Measurements from ENCODE around the gene RABGAP1L. TPM values are rescaled to one million over a fixed set of nuclear protein-coding genes. Genes with fewer than 3 reads are reported as not detected.

The RABGAP1L gene
- total RNA-seq, 2 experiments from 2014 or later, result 38.2 to 44.2 TPM

GRCh38 chr1:174999216-174999935, 840.1 kb downstream of the RABGAP1L start:
- DNase-seq, result peak; percentile 98
- H3K4me3 Mint-ChIP-seq, result no peak overlapping the region
- ChIA-PET CTCF (interaction anchor here (0.6 to 6.1 kb wide), 39 partner anchors 8 to 745 kb away, joined by 3 to 57 read pairs (median 3); partner anchors contain the start of gene MRPS14), POLR2A (interaction anchor here (0.6 to 4.2 kb wide), 23 partner anchors 8 to 1131 kb away, joined by 3 to 69 read pairs (median 5); partner anchors contain the start of genes MRPS14 and ZBTB37)
- H3K27ac Mint-ChIP-seq, result no peak overlapping the region
- H3K4me1 Mint-ChIP-seq (ENCODE audit: low read depth), result peaks cover 42% of the 10 kb centered on the region
- peaks cover 36% of the 10 kb centered on the region for H3K36me3 Mint-ChIP-seq (ENCODE audit: low read depth)
- H3K27me3 Mint-ChIP-seq (ENCODE audit: low read depth), result no peaks in the 10 kb centered on the region
- ATAC-seq, result peak; percentile 81
- H3K9me3 Mint-ChIP-seq (ENCODE audit: insufficient read depth), result no peaks in the 10 kb centered on the region

GRCh38 chr1:174999936-175000696, 840.8 kb downstream of the RABGAP1L start, which contains the start of gene CACYBP:
Gene CACYBP (plus strand): TSS chr1:174999947. CDS start chr1:175000181, 234 bp downstream.
- peak; percentile 54 for DNase-seq
- no peak within 1 kb of the TSS for H3K27ac Mint-ChIP-seq
- H3K27me3 Mint-ChIP-seq (ENCODE audit: low read depth), result no peaks in the 10 kb centered on the region
- peak; percentile 73 for ATAC-seq
- H3K9me3 Mint-ChIP-seq (ENCODE audit: insufficient read depth), result no peaks in the 10 kb centered on the region
- ChIA-PET POLR2A (interaction anchor here (0.6 to 4.2 kb wide), 15 partner anchors 11 to 470 kb away, joined by 3 to 69 read pairs (median 7); partner anchors contain the start of gene MRPS14), CTCF (interaction anchor here (0.9 to 6.1 kb wide), 21 partner anchors 9 to 738 kb away, joined by 3 to 57 read pairs (median 5); partner anchors contain the start of gene MRPS14)
- no peak within 1 kb of the TSS for H3K4me3 Mint-ChIP-seq
- H3K4me1 Mint-ChIP-seq (ENCODE audit: low read depth), result peaks cover 47% of the 10 kb centered on the region
- H3K36me3 Mint-ChIP-seq (ENCODE audit: low read depth), result peaks cover 34% of the 10 kb centered on the region

GRCh38 chr1:175000697-175001187, 841.4 kb downstream of the RABGAP1L start:
- ChIA-PET CTCF (interaction anchor here (0.9 to 6.1 kb wide), 11 partner anchors 10 to 738 kb away, joined by 3 to 57 read pairs (median 5); partner anchors contain the start of gene MRPS14), POLR2A (interaction anchor here (0.6 to 4.2 kb wide), 12 partner anchors 11 to 471 kb away, joined by 3 to 69 read pairs (median 8); partner anchors contain the start of gene MRPS14)
- no peaks in the 10 kb centered on the region for H3K27me3 Mint-ChIP-seq (ENCODE audit: low read depth)
- H3K4me3 Mint-ChIP-seq, result no peak overlapping the region
- H3K4me1 Mint-ChIP-seq (ENCODE audit: low read depth), result peaks cover 52% of the 10 kb centered on the region
- H3K9me3 Mint-ChIP-seq (ENCODE audit: insufficient read depth), result no peaks in the 10 kb centered on the region
- H3K36me3 Mint-ChIP-seq (ENCODE audit: low read depth), result peaks cover 38% of the 10 kb centered on the region
- ATAC-seq (no peak), DNase-seq (no peak)
- H3K27ac Mint-ChIP-seq, result no peak overlapping the region

GRCh38 chr1:175002910-175003517, 843.7 kb downstream of the RABGAP1L start:
- H3K4me3 Mint-ChIP-seq, result no peak overlapping the region
- H3K9me3 Mint-ChIP-seq (ENCODE audit: insufficient read depth), result no peaks in the 10 kb centered on the region
- ATAC-seq, result no peak
- H3K4me1 Mint-ChIP-seq (ENCODE audit: low read depth), result peaks cover 41% of the 10 kb centered on the region
- ChIA-PET POLR2A (interaction anchor here (1.0 to 1.4 kb wide), 4 partner anchors 9 to 1135 kb away, joined by 3 to 7 read pairs (median 4); partner anchors contain the start of genes GAS5 and MRPS14), CTCF (interaction anchor here (1.5 to 1.7 kb wide), 2 partner anchors 18 to 20 kb away, joined by 3 to 6 read pairs; partner anchors contain the start of gene MRPS14)
- H3K36me3 Mint-ChIP-seq (ENCODE audit: low read depth), result peaks cover 44% of the 10 kb centered on the region
- no peaks in the 10 kb centered on the region for H3K27me3 Mint-ChIP-seq (ENCODE audit: low read depth)
- no peak overlapping the region for H3K27ac Mint-ChIP-seq
- no peak for DNase-seq

GRCh38 chr1:175003521-175003920, 844.2 kb downstream of the RABGAP1L start:
- Mint-ChIP-seq H3K4me1 (ENCODE audit: low read depth) (peaks cover 40% of the 10 kb centered on the region), H3K4me3 (no peak overlapping the region), H3K27ac (no peak overlapping the region), H3K9me3 (ENCODE audit: insufficient read depth) (no peaks in the 10 kb centered on the region), H3K27me3 (ENCODE audit: low read depth) (no peaks in the 10 kb centered on the region), H3K36me3 (ENCODE audit: low read depth) (peaks cover 48% of the 10 kb centered on the region)
- POLR2A ChIA-PET, result interaction anchor here (1.0 to 1.4 kb wide), 4 partner anchors 9 to 1136 kb away, joined by 3 to 7 read pairs (median 4); partner anchors contain the start of genes GAS5 and MRPS14
- CTCF ChIA-PET, result interaction anchor here (1.7 kb wide), 1 partner anchor 20 kb away, joined by 6 read pairs; the partner anchor contains the start of gene MRPS14
- no peak for ATAC-seq
- DNase-seq, result no peak

- no peak for DNase-seq
- H3K36me3 Mint-ChIP-seq (ENCODE audit: low read depth), result peaks cover 59% of the 10 kb centered on the region
- H3K27me3 Mint-ChIP-seq (ENCODE audit: low read depth), result no peaks in the 10 kb centered on the region
- POLR2A ChIA-PET, result interaction anchor here (1.0 to 1.9 kb wide), 3 partner anchors 9 to 18 kb away, joined by 4 to 6 read pairs (median 5); partner anchors contain the start of gene MRPS14
- no peak overlapping the region for H3K27ac Mint-ChIP-seq
- ATAC-seq, result no peak
- H3K9me3 Mint-ChIP-seq (ENCODE audit: insufficient read depth), result no peaks in the 10 kb centered on the region
- CTCF ChIA-PET, result interaction anchor here (1.3 to 1.7 kb wide), 2 partner anchors 18 to 22 kb away, joined by 3 to 6 read pairs; partner anchors contain the start of gene MRPS14
- no peak overlapping the region for H3K4me3 Mint-ChIP-seq
- H3K4me1 Mint-ChIP-seq (ENCODE audit: low read depth), result peaks cover 45% of the 10 kb centered on the region
Observed at GRCh38 chr1:175005085-175005783, 845.9 kb downstream of the RABGAP1L start.

GRCh38 chr1:175009532-175009931, 850.2 kb downstream of the RABGAP1L start:
- DNase-seq (no peak), ATAC-seq (no peak)
- CTCF ChIA-PET, result no interaction called here
- no peak overlapping the region for H3K4me3 Mint-ChIP-seq
- H3K9me3 Mint-ChIP-seq (ENCODE audit: insufficient read depth), result no peaks in the 10 kb centered on the region
- peak overlapping the region; percentile 3 for H3K27ac Mint-ChIP-seq
- POLR2A ChIA-PET, result no interaction called here
- no peaks in the 10 kb centered on the region for H3K27me3 Mint-ChIP-seq (ENCODE audit: low read depth)
- peaks cover 74% of the 10 kb centered on the region for H3K36me3 Mint-ChIP-seq (ENCODE audit: low read depth)
- H3K4me1 Mint-ChIP-seq (ENCODE audit: low read depth), result peaks cover 12% of the 10 kb centered on the region

- H3K9me3 Mint-ChIP-seq (ENCODE audit: insufficient read depth), result no peaks in the 10 kb centered on the region
- peaks cover 8% of the 10 kb centered on the region for H3K4me1 Mint-ChIP-seq (ENCODE audit: low read depth)
- ChIA-PET CTCF (no interaction called here), POLR2A (interaction anchor here (1.2 kb wide), 1 partner anchor 9 kb away, joined by 4 read pairs; no protein-coding TSS in a partner anchor)
- DNase-seq (no peak), ATAC-seq (no peak)
- H3K36me3 Mint-ChIP-seq (ENCODE audit: low read depth), result peaks cover 75% of the 10 kb centered on the region
- no peak overlapping the region for H3K4me3 Mint-ChIP-seq
- no peaks in the 10 kb centered on the region for H3K27me3 Mint-ChIP-seq (ENCODE audit: low read depth)
- H3K27ac Mint-ChIP-seq, result no peak overlapping the region
Observed at GRCh38 chr1:175013445-175013844, 854.1 kb downstream of the RABGAP1L start.

GRCh38 chr1:175015243-175015642, 855.9 kb downstream of the RABGAP1L start:
- H3K4me1 Mint-ChIP-seq (ENCODE audit: low read depth), result peaks cover 5% of the 10 kb centered on the region
- H3K36me3 Mint-ChIP-seq (ENCODE audit: low read depth), result peaks cover 69% of the 10 kb centered on the region
- no peak for ATAC-seq
- H3K4me3 Mint-ChIP-seq, result no peak overlapping the region
- no peak overlapping the region for H3K27ac Mint-ChIP-seq
- H3K9me3 Mint-ChIP-seq (ENCODE audit: insufficient read depth), result no peaks in the 10 kb centered on the region
- ChIA-PET POLR2A (interaction anchor here (0.6 to 1.5 kb wide), 4 partner anchors 8 to 16 kb away, joined by 3 to 9 read pairs (median 6); partner anchors contain the start of genes CACYBP and MRPS14), CTCF (interaction anchor here (1.8 kb wide), 1 partner anchor 14 kb away, joined by 6 read pairs; no protein-coding TSS in a partner anchor)
- no peak for DNase-seq
- no peaks in the 10 kb centered on the region for H3K27me3 Mint-ChIP-seq (ENCODE audit: low read depth)

- ChIA-PET POLR2A (interaction anchor here (1.2 kb wide), 1 partner anchor 20 kb away, joined by 3 read pairs; the partner anchor contains the start of gene CACYBP), CTCF (no interaction called here)
- no peak for ATAC-seq
- H3K27me3 Mint-ChIP-seq (ENCODE audit: low read depth), result no peaks in the 10 kb centered on the region
- H3K9me3 Mint-ChIP-seq (ENCODE audit: insufficient read depth), result no peaks in the 10 kb centered on the region
- H3K27ac Mint-ChIP-seq, result no peak overlapping the region
- H3K4me1 Mint-ChIP-seq (ENCODE audit: low read depth), result peaks cover 35% of the 10 kb centered on the region
- H3K36me3 Mint-ChIP-seq (ENCODE audit: low read depth), result peaks cover 41% of the 10 kb centered on the region
- H3K4me3 Mint-ChIP-seq, result no peak overlapping the region
- no peak for DNase-seq
Observed at GRCh38 chr1:175019524-175019923, 860.2 kb downstream of the RABGAP1L start.

Data from activated CD8-positive, alpha-beta T cell treated with anti-CD3 and anti-CD28 coated beads, Interleukin-2, amount 10 ng/mL, durations not matched to agents 7 days and 5 days (primary cell).